Stimulated activated CD4-positive, alpha-beta T cell treated with anti-CD3 and anti-CD28 coated beads, Interleukin-2, amount 100 ng/mL, for 48 hours (primary cell): Measurements from ENCODE around the gene ITFG1.
A peak's percentile ranks its signal among the peaks of the same experiment; 100 is the strongest.
"Not testable (repeated sequence)": the region's sequence is repeated elsewhere in the genome, so short reads cannot be mapped to it uniquely, and the experiment has no call there.

Source experiments
- DNase-seq, 2 donors: peaks; one replicate each; pipeline ENCODE4 v3.0.0-alpha.2; 2020

ITFG1 gene

GRCh38 chr16:47473004-47473403, 12.1 kb upstream of the ITFG1 start:
- DNase-seq, result not testable (repeated sequence)

GRCh38 chr16:47470810-47471209, 9.9 kb upstream of the ITFG1 start:
- no peak for DNase-seq

GRCh38 chr16:47470211-47470610, 9.3 kb upstream of the ITFG1 start:
- DNase-seq, result no peak

- DNase-seq, result no peak
Observed at GRCh38 chr16:47469227-47469626, 8.4 kb upstream of the ITFG1 start.

GRCh38 chr16:47468070-47468689, 7.3 kb upstream of the ITFG1 start:
- not testable (repeated sequence) for DNase-seq

- DNase-seq, result no peak
Observed at GRCh38 chr16:47467501-47467900, 6.6 kb upstream of the ITFG1 start.

- DNase-seq, result no peak
Observed at GRCh38 chr16:47465919-47466630, 5.2 kb upstream of the ITFG1 start.

GRCh38 chr16:47463771-47464624, 3.1 kb upstream of the ITFG1 start:
- DNase-seq, result no peak

GRCh38 chr16:47461598-47462266, 869 bp upstream of the ITFG1 start:
- DNase-seq, result peak in 1 of 2 donors; percentile 8

- no peak for DNase-seq
Observed at GRCh38 chr16:47460359-47460710, 528 bp downstream of the ITFG1 start.

- no peak for DNase-seq
Observed at GRCh38 chr16:47459603-47460002, 1.3 kb downstream of the ITFG1 start.

GRCh38 chr16:47458331-47458730, 2.5 kb downstream of the ITFG1 start:
- DNase-seq, result no peak

GRCh38 chr16:47449788-47450187, 11.1 kb downstream of the ITFG1 start:
- DNase-seq, result no peak

- no peak for DNase-seq
Observed at GRCh38 chr16:47448830-47449575, 11.9 kb downstream of the ITFG1 start.

- no peak for DNase-seq
Observed at GRCh38 chr16:47446431-47446830, 14.4 kb downstream of the ITFG1 start.

- not testable (repeated sequence) for DNase-seq
Observed at GRCh38 chr16:47442884-47443283, 18.0 kb downstream of the ITFG1 start.

- not testable (repeated sequence) for DNase-seq
Observed at GRCh38 chr16:47440066-47440465, 20.8 kb downstream of the ITFG1 start.

- DNase-seq, result not testable (repeated sequence)
Observed at GRCh38 chr16:47434274-47434673, 26.6 kb downstream of the ITFG1 start.

- no peak for DNase-seq
Observed at GRCh38 chr16:47431960-47432359, 28.9 kb downstream of the ITFG1 start.

GRCh38 chr16:47426806-47427205, 34.1 kb downstream of the ITFG1 start:
- no peak for DNase-seq

- DNase-seq, result no peak
Observed at GRCh38 chr16:47424846-47425245, 36.0 kb downstream of the ITFG1 start.

- DNase-seq, result no peak
Observed at GRCh38 chr16:47416869-47417268, 44.0 kb downstream of the ITFG1 start.
